Measurements from ENCODE around the gene HRH3.

The HRH3 gene

DNA sequence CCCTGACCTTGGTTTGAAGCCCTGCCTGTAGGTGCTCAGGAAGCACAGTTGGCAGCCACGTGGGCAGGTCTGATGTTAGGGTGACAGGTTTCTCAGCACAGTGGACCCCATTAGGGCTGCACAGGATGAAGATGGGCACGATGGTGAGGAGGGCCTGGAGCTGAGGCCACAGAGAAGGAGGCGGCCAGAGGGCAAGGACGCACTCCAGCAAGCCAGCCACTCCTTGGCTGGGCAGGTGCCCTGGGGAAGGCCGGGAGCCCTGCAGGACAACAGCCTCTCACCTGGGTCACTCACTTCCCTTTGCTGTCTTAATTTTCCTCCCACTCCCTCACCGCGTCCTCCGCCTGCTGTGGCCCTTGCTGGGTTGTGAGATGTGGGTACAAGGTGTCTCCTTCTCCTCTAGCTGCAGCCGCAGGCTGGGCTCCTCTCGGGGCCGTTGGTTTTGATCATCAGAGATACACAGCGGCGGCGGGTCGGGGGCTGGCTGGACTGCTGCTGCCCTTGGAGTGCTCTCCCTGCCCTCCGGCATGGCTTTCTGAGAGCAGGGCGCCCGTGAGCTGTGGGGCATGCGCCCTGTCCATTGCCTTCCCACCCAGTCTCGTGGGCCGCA, 23.9 kb upstream of the HRH3 start:
- Histone ChIP-seq H3K4me2 (ENCODE audit: low read depth, low read length, poor library complexity, severe bottlenecking) (no peak overlapping the region), H3K9me2 (replicated peaks; ENCODE audit: insufficient read depth, low read length) (no peaks in the 10 kb centered on the region), H3K27ac (ENCODE audit: low read depth, low read length) (no peak overlapping the region), H2AFZ (ENCODE audit: low read depth, low read length, severe bottlenecking) (no peak overlapping the region), H3K9me3 (ENCODE audit: insufficient read depth, low read length) (no peaks in the 10 kb centered on the region), H3K9ac (ENCODE audit: low read length) (no peak overlapping the region), H3K79me2 (ENCODE audit: insufficient read depth, low read length) (peaks cover 5% of the 10 kb centered on the region; the same call in 1 of the 2 replicates), H3F3A (ENCODE audit: insufficient read depth) (no peaks in the 10 kb centered on the region), H3K36me3 (ENCODE audit: low read length) (no peaks in the 10 kb centered on the region), H4K20me1 (ENCODE audit: low read depth, low read length) (peaks cover 4% of the 10 kb centered on the region; the same call in 1 of the 2 replicates), H3K4me3 (ENCODE audit: insufficient read depth, low read length, poor library complexity, severe bottlenecking) (no peak overlapping the region), H3K27me3 (ENCODE audit: low read length) (no peaks in the 10 kb centered on the region)
- no peak for TF ChIP-seq EZH2phosphoT487 (conservative IDR thresholded peaks at IDR 0.05; ENCODE audit: low read length)
- TF ChIP-seq, protein P1, sequence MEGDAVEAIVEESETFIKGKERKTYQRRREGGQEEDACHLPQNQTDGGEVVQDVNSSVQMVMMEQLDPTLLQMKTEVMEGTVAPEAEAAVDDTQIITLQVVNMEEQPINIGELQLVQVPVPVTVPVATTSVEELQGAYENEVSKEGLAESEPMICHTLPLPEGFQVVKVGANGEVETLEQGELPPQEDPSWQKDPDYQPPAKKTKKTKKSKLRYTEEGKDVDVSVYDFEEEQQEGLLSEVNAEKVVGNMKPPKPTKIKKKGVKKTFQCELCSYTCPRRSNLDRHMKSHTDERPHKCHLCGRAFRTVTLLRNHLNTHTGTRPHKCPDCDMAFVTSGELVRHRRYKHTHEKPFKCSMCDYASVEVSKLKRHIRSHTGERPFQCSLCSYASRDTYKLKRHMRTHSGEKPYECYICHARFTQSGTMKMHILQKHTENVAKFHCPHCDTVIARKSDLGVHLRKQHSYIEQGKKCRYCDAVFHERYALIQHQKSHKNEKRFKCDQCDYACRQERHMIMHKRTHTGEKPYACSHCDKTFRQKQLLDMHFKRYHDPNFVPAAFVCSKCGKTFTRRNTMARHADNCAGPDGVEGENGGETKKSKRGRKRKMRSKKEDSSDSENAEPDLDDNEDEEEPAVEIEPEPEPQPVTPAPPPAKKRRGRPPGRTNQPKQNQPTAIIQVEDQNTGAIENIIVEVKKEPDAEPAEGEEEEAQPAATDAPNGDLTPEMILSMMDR (IDR thresholded peaks at IDR 0.05; ENCODE audit: insufficient read depth, low read length, poor library complexity, severe bottlenecking) = no peak

DNA sequence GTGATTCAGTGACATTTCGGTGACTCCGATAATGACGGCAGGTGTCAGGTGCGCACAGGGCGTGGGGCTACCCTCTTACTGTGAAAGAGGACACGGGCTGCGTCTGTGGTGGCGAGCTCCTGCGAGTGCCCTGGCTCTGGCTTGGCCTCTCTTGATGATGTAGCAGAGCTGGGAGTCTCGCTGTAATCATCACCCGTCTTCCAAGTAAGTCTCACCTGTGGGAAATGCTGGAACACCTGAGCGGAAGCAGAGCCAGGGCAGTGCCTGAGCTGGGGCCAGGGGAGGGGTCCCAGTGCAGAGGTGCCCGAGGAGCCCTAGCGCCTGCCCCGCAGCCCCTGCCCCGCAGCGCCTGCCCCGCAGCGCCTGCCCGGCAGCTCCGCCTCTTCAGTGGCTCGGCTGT, 23.0 kb upstream of the HRH3 start:
- Histone ChIP-seq H4K20me1 (ENCODE audit: low read depth, low read length) (peaks cover 4% of the 10 kb centered on the region; the same call in 1 of the 2 replicates), H3K9ac (ENCODE audit: low read length) (no peak overlapping the region), H3K79me2 (ENCODE audit: insufficient read depth, low read length) (peaks cover 5% of the 10 kb centered on the region; the same call in 1 of the 2 replicates)

DNA sequence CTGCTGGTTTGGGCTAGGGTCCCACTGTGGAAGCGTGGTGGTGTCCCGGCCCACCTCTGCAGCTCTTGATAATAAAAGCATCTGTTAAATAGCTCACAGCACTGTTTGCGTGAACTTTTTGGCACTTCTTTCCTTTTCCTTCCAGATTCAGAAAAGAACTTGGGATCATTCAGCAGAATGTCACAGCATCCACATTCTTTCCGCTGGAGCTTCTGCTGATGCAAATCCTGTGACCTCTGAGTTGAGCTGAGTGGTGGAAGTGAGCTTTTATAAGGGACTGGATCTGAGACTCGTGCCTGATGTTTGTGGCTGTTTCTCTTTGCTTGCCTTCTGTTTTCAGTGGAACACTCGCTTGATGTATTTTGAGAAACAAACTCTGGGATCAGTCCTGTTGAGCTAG, 22.1 kb upstream of the HRH3 start:
- H3K9ac ChIP-seq (ENCODE audit: low read length) = no peak overlapping the region
- H3K9me2 ChIP-seq (replicated peaks; ENCODE audit: insufficient read depth, low read length) = no peaks in the 10 kb centered on the region
- H3K79me2 ChIP-seq (ENCODE audit: insufficient read depth, low read length) = peaks cover 5% of the 10 kb centered on the region; the same call in 1 of the 2 replicates
- H3K9me3 ChIP-seq (ENCODE audit: insufficient read depth, low read length) = no peaks in the 10 kb centered on the region
- peaks cover 4% of the 10 kb centered on the region; the same call in 1 of the 2 replicates for H4K20me1 ChIP-seq (ENCODE audit: low read depth, low read length)
- no peaks in the 10 kb centered on the region for H3K27me3 ChIP-seq (ENCODE audit: low read length)
- H2AFZ ChIP-seq (ENCODE audit: low read depth, low read length, severe bottlenecking) = no peak overlapping the region
- H3K36me3 ChIP-seq (ENCODE audit: low read length) = no peaks in the 10 kb centered on the region
- TF ChIP-seq EZH2phosphoT487 (conservative IDR thresholded peaks at IDR 0.05; ENCODE audit: low read length) = no peak
- TF ChIP-seq, protein P1 (IDR thresholded peaks at IDR 0.05; ENCODE audit: insufficient read depth, low read length, poor library complexity, severe bottlenecking) = no peak
- H3K4me3 ChIP-seq (ENCODE audit: insufficient read depth, low read length, poor library complexity, severe bottlenecking) = no peak overlapping the region
- H3K27ac ChIP-seq (ENCODE audit: low read depth, low read length) = no peak overlapping the region
- H3F3A ChIP-seq (ENCODE audit: insufficient read depth) = no peaks in the 10 kb centered on the region
- H3K4me2 ChIP-seq (ENCODE audit: low read depth, low read length, poor library complexity, severe bottlenecking) = no peak overlapping the region

More for the DNA sequence above, 23.0 kb upstream of the HRH3 start:
- Histone ChIP-seq H3K36me3 (ENCODE audit: low read length) (no peaks in the 10 kb centered on the region), H3F3A (ENCODE audit: insufficient read depth) (no peaks in the 10 kb centered on the region), H3K27me3 (ENCODE audit: low read length) (no peaks in the 10 kb centered on the region), H3K4me3 (ENCODE audit: insufficient read depth, low read length, poor library complexity, severe bottlenecking) (no peak overlapping the region), H2AFZ (ENCODE audit: low read depth, low read length, severe bottlenecking) (no peak overlapping the region), H3K27ac (ENCODE audit: low read depth, low read length) (no peak overlapping the region), H3K9me3 (ENCODE audit: insufficient read depth, low read length) (no peaks in the 10 kb centered on the region), H3K4me2 (ENCODE audit: low read depth, low read length, poor library complexity, severe bottlenecking) (no peak overlapping the region), H3K9me2 (replicated peaks; ENCODE audit: insufficient read depth, low read length) (no peaks in the 10 kb centered on the region)
- TF ChIP-seq, protein P1 (IDR thresholded peaks at IDR 0.05; ENCODE audit: insufficient read depth, low read length, poor library complexity, severe bottlenecking) = no peak
- no peak for TF ChIP-seq EZH2phosphoT487 (conservative IDR thresholded peaks at IDR 0.05; ENCODE audit: low read length)

Measured in SU-DHL-6 (cell line).